ACC112 (cell line): ENCODE measurements around the gene SPIN3.
"Not testable (repeated sequence)": the region's sequence is repeated elsewhere in the genome, so short reads cannot be mapped to it uniquely, and the experiment has no call there.

Experiments
- H2AFZ ChIP-seq: fragments of 200-600 bp; sonication (generic); one replicate; pipeline ENCODE4 v1.6.0; 2017; ENCODE audit warnings: antibody characterized with exemption, low read length; ENCODE audit not compliant: unreplicated experiment
- H3K27ac ChIP-seq: fragments of 200-600 bp; sonication (generic); 2 replicates; pipeline ENCODE4 v1.5.1; 2014; ENCODE audit warnings: low read depth, mild to moderate bottlenecking, antibody characterized with exemption, low read length, moderate library complexity
- H3K27me3 ChIP-seq: fragments of 200-600 bp; sonication (generic); 2 replicates; pipeline ENCODE4 v1.6.1; 2014; ENCODE audit warnings: mild to moderate bottlenecking, antibody characterized with exemption, low read length, moderate library complexity, mixed read lengths; ENCODE audit not compliant: insufficient read depth
- H3K36me3 ChIP-seq: fragments of 200-600 bp; sonication (generic); 2 replicates; pipeline ENCODE4 v1.6.1; 2016; ENCODE audit warnings: mild to moderate bottlenecking, antibody characterized with exemption, low read length, moderate library complexity, mixed read lengths; ENCODE audit not compliant: insufficient read depth
- H3K4me1 ChIP-seq: fragments of 200-600 bp; sonication (generic); one replicate; pipeline ENCODE4 v1.6.1; 2016; ENCODE audit warnings: low read length, mixed read lengths; ENCODE audit not compliant: insufficient read depth, unreplicated experiment, control insufficient read depth
- H3K4me3 ChIP-seq: fragments of 200-600 bp; sonication (generic); 2 replicates; pipeline ENCODE4 v1.5.1; 2014; ENCODE audit warnings: mild to moderate bottlenecking, low read depth, low read length
- H3K79me2 ChIP-seq: fragments of 200-600 bp; sonication (generic); one replicate; pipeline ENCODE4 v1.6.0; 2016; ENCODE audit warnings: low read length; ENCODE audit not compliant: control insufficient read depth, unreplicated experiment, insufficient read depth

The SPIN3 gene

DNA sequence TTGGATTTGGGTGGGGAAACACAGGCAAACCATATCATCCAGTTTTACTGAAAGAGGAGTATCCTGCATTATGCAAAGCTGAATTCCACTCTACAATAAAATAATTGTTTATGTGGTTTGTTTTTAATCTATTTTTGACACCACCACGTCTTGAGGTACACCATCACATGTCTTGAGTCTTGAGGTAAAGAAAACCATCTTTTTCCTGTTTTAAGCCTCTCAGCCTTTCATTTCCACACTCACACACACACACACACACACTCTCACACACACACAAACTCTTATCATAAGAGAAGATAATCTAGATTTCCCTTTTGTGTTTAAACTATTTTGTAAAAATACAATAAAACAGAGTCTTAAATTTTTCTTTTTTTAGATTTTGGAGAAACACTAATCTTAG lies 32.0 kb downstream of the SPIN3 start:
- no peaks in the 10 kb centered on the region for H3K36me3 ChIP-seq
- H3K4me3 ChIP-seq = no peak overlapping the region
- H3K27ac ChIP-seq = no peak overlapping the region
- H2AFZ ChIP-seq = no peak overlapping the region
- H3K27me3 ChIP-seq = no peaks in the 10 kb centered on the region
- H3K79me2 ChIP-seq = no peaks in the 10 kb centered on the region
- no peaks in the 10 kb centered on the region for H3K4me1 ChIP-seq

DNA sequence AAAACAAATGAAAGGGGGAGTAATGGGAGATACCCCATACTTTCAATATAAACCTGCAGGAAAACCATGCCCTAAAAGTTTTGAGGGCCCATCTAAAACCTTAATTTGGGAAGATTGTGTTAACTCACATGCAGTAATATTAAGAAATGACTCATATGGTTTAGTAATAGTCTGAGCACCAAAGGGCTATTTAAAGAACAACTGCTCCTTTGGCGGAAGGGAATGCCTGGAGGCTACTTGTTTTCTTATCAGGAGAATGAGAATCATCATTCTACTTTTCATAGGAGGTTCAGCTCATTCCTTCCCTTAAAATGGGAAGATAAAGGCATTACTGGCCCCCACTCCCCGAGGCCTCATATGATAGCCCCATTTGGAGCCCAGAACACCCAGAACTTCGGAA lies 47.6 kb downstream of the SPIN3 start:
- Histone ChIP-seq H3K4me1 (peaks cover 13% of the 10 kb centered on the region), H3K79me2 (no peaks in the 10 kb centered on the region), H3K27me3 (no peaks in the 10 kb centered on the region), H3K4me3 (no peak overlapping the region), H2AFZ (no peak overlapping the region), H3K27ac (no peak overlapping the region), H3K36me3 (no peaks in the 10 kb centered on the region)

DNA sequence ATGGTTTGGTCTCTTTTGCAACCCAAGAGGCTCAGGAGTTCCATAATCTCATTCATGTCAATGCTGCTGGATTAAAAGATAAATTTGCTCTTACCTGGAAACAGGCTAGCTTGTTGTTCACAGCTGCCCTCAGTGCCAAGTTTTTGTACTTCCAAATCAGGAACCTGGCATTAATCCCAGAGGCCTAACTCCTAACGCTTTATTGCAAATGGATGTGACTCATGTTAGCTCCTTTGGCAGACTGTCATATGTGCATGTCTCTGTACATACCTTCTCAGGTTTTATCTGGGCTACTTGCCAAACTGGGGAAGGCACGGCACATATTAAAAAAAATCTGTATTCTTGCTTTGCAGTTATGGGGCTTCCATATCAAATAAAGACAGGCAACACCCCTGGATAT lies 49.1 kb downstream of the SPIN3 start:
- H3K4me1 ChIP-seq = peaks cover 13% of the 10 kb centered on the region
- not testable (repeated sequence) for H3K79me2 ChIP-seq, H3K27me3 ChIP-seq, H3K36me3 ChIP-seq, H2AFZ ChIP-seq, H3K27ac ChIP-seq, H3K4me3 ChIP-seq

DNA sequence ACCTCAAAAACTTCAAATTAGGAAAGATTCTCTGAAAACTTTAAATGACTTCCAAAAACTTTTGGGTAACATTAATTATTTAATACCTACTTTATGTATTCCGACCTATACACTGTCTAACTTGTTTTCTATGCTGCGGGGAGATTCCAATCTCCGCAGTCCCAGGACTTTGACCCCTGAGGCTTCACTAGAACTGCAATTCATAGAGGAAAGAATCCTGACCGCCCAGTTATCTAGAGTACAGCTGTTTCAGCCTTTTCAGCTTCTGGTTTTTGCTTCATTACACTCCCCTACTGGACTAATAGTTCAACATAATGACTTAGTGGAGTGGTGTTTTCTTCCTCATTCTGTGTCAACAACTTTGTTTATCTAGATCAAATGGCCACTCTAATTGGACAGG lies 50.1 kb downstream of the SPIN3 start:
- not testable (repeated sequence) for H3K27me3 ChIP-seq, H3K36me3 ChIP-seq, H2AFZ ChIP-seq, H3K79me2 ChIP-seq, H3K27ac ChIP-seq, H3K4me3 ChIP-seq
- H3K4me1 ChIP-seq = peaks cover 13% of the 10 kb centered on the region

- Histone ChIP-seq H3K27me3 (no peaks in the 10 kb centered on the region), H3K36me3 (no peaks in the 10 kb centered on the region), H3K4me3 (no peak overlapping the region), H3K27ac (no peak overlapping the region), H3K79me2 (no peaks in the 10 kb centered on the region), H3K4me1 (peaks cover 13% of the 10 kb centered on the region), H2AFZ (no peak overlapping the region)
Observed at GRCh38 chrX:56943264-56943663, 52.1 kb downstream of the SPIN3 start.
